IMR-90 (cell line): ENCODE measurements around the gene EID1.

ENCODE experiments used
- CTCF ChIP-seq: conservative IDR thresholded peaks from 2 replicates; pipeline ENCODE4 v1.5.1; 2012; ENCODE audit warnings: mild to moderate bottlenecking, low read depth, low read length, improper control_type of control experiment
- MXI1 ChIP-seq: IDR thresholded peaks from 2 replicates; pipeline ENCODE4 v1.6.1; 2012; ENCODE audit warnings: low read depth, mild to moderate bottlenecking, low read length, moderate library complexity, borderline replicate concordance

- TF ChIP-seq CTCF (no peak), MXI1 (no peak)
These were observed 51.7 kb downstream of the EID1 start for GRCh38 chr15:48929661-48930060.
